GM18505 (cell line): ENCODE data around the gene C1orf50.
"Not testable (repeated sequence)": the region's sequence is repeated elsewhere in the genome, so short reads cannot be mapped to it uniquely, and the experiment has no call there.

Experiments used
- ATAC-seq: cut with Tn5 transposase; IDR thresholded peaks from one replicate; pipeline ENCODE4 v1.9.1; 2021; ENCODE audit not compliant: unreplicated experiment
- POLR2A ChIP-seq: IDR thresholded peaks from 4 replicates; pipeline ENCODE4 v1.6.1; 2011; ENCODE audit warnings: borderline replicate concordance; ENCODE audit not compliant: insufficient read depth, insufficient read length; ENCODE audit errors: extremely low read depth

The C1orf50 gene

GRCh38 chr1:42784946-42785693 is 18.1 kb downstream of the C1orf50 start, which contains the start of gene TMEM269:
TSS of gene TMEM269 (plus strand) at chr1:42784991. CDS start at chr1:42789894, 4,903 bp downstream.
- TF ChIP-seq POLR2A: no peak
- ATAC-seq: no peak

- no peak for ATAC-seq
- TF ChIP-seq POLR2A: no peak
Observed at GRCh38 chr1:42786097-42786496, 19.0 kb downstream of the C1orf50 start.

GRCh38 chr1:42788021-42788420 is 21.0 kb downstream of the C1orf50 start:
- no peak for TF ChIP-seq POLR2A
- no peak for ATAC-seq

- TF ChIP-seq POLR2A: no peak
- no peak for ATAC-seq
Observed at GRCh38 chr1:42793824-42794223, 26.8 kb downstream of the C1orf50 start.

- no peak for TF ChIP-seq POLR2A
- ATAC-seq: no peak
Observed at GRCh38 chr1:42797414-42797813, 30.4 kb downstream of the C1orf50 start.

GRCh38 chr1:42797979-42798378 is 30.9 kb downstream of the C1orf50 start:
- no peak for ATAC-seq
- TF ChIP-seq POLR2A: no peak

GRCh38 chr1:42801832-42802473 is 34.9 kb downstream of the C1orf50 start:
- TF ChIP-seq POLR2A: no peak
- no peak for ATAC-seq

- no peak for ATAC-seq
- no peak for TF ChIP-seq POLR2A
Observed at GRCh38 chr1:42806171-42806570, 39.1 kb downstream of the C1orf50 start.

GRCh38 chr1:42806593-42806992 is 39.5 kb downstream of the C1orf50 start:
- TF ChIP-seq POLR2A: no peak
- no peak for ATAC-seq

GRCh38 chr1:42807056-42807668 is 40.1 kb downstream of the C1orf50 start:
- no peak for TF ChIP-seq POLR2A
- no peak for ATAC-seq

- ATAC-seq: not testable (repeated sequence)
Observed at GRCh38 chr1:42814815-42815214, 47.8 kb downstream of the C1orf50 start.

GRCh38 chr1:42815941-42816584 is 49.0 kb downstream of the C1orf50 start:
- no peak for TF ChIP-seq POLR2A
- ATAC-seq: peak; percentile 1

- peak; percentile 79 for ATAC-seq
- peak; percentile 76 for TF ChIP-seq POLR2A
Observed at GRCh38 chr1:42816585-42817439, 49.8 kb downstream of the C1orf50 start, which contains the start of the genes ERMAP and SVBP. TSS of gene ERMAP (plus strand) at chr1:42817122. CDS start at chr1:42830449, 13,327 bp downstream. TSS of gene SVBP (minus strand) at chr1:42817397. CDS start at chr1:42816544, 853 bp downstream.

GRCh38 chr1:42817440-42817767 is 50.4 kb downstream of the C1orf50 start:
- TF ChIP-seq POLR2A: no peak
- no peak for ATAC-seq
